Calu3 (cell line): ENCODE results near the gene USP16. TPM values are rescaled to one million over a fixed set of nuclear protein-coding genes. Genes with fewer than 3 reads are reported as not detected.

ENCODE experiments used
- BruUV-seq: library from RNA; stranded (reverse); fragments of 400-500 nt; replicated peaks from 2 replicates; lab custom pipeline; 2021; lab: Mats Ljungman, UMichigan
- CTCF ChIA-PET: fragments of 300-600 bp; sonication (Branson Sonifier 250); formaldehyde crosslinking; loops from one replicate; lab custom pipeline; 2022; ENCODE audit warnings: antibody characterized with exemption; lab: Charles Lee
- DNase-seq: peaks from one replicate; pipeline ENCODE4 v3.0.0; 2022
- H3K27ac Mint-ChIP-seq: one replicate; pipeline ENCODE4 v1.8.0; 2022; ENCODE audit warnings: mixed read lengths; ENCODE audit not compliant: unreplicated experiment
- H3K27me3 Mint-ChIP-seq: one replicate; pipeline ENCODE4 v1.8.0; 2022; ENCODE audit warnings: mixed read lengths; ENCODE audit not compliant: unreplicated experiment
- H3K36me3 Mint-ChIP-seq: one replicate; pipeline ENCODE4 v1.8.0; 2022; ENCODE audit warnings: mild to moderate bottlenecking, moderate library complexity, mixed read lengths; ENCODE audit not compliant: insufficient read depth, unreplicated experiment
- H3K4me1 Mint-ChIP-seq: one replicate; pipeline ENCODE4 v1.8.0; 2022; ENCODE audit warnings: mild to moderate bottlenecking, low read depth, mixed read lengths; ENCODE audit not compliant: unreplicated experiment
- H3K4me3 Mint-ChIP-seq: one replicate; pipeline ENCODE4 v1.8.0; 2022; ENCODE audit warnings: mild to moderate bottlenecking, low read depth, moderate library complexity, mixed read lengths; ENCODE audit not compliant: unreplicated experiment
- H3K9me3 Mint-ChIP-seq: one replicate; pipeline ENCODE4 v1.8.0; 2022; ENCODE audit warnings: low read depth, mixed read lengths; ENCODE audit not compliant: unreplicated experiment
- intact Hi-C: fragments of 100-400 bp; cut with micrococcal nuclease; formaldehyde crosslinking; loops from one replicate; pipeline ENCODE4 v1.10.0; 2022; ENCODE audit not compliant: unreplicated experiment
- total RNA-seq: library from RNA; stranded (reverse); gene quantifications from 2 replicates; pipeline ENCODE4 v1.2.3, GENCODE V29; 2022
- TF ChIP-seq, protein P1 (sequence below): fragments of 200-600 bp; IDR thresholded peaks from one replicate; pipeline ENCODE4 v1.8.0; 2022; ENCODE audit warnings: antibody characterized with exemption; ENCODE audit not compliant: unreplicated experiment

The USP16 gene
- total RNA-seq, 1 experiment from 2014 or later = 21.7 TPM

DNA sequence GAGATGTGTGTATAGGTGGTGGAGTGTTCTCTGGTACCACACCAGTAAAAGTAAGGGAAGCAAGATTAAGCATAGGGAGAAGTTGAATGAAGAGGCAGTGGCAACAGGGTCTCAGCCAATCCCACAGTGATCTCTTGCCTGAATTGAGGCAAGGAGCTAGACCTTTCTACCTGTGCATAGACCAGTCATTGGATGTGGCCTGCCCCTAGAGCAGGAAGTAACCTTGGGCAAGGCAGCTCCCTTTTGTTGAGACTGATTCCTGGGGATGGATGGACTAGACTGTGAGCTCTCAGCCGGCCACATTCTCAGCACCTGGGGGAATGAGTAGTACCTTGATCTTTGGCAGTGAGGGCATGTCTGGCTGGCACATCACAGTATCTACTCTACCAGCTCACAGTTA, 6.4 kb downstream of the USP16 start:
- TF ChIP-seq, protein P1, sequence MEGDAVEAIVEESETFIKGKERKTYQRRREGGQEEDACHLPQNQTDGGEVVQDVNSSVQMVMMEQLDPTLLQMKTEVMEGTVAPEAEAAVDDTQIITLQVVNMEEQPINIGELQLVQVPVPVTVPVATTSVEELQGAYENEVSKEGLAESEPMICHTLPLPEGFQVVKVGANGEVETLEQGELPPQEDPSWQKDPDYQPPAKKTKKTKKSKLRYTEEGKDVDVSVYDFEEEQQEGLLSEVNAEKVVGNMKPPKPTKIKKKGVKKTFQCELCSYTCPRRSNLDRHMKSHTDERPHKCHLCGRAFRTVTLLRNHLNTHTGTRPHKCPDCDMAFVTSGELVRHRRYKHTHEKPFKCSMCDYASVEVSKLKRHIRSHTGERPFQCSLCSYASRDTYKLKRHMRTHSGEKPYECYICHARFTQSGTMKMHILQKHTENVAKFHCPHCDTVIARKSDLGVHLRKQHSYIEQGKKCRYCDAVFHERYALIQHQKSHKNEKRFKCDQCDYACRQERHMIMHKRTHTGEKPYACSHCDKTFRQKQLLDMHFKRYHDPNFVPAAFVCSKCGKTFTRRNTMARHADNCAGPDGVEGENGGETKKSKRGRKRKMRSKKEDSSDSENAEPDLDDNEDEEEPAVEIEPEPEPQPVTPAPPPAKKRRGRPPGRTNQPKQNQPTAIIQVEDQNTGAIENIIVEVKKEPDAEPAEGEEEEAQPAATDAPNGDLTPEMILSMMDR = no peak
- intact Hi-C loops = no loop called here
- Mint-ChIP-seq H3K4me3 (no peak overlapping the region), H3K9me3 (no peaks in the 10 kb centered on the region), H3K4me1 (peaks cover 3% of the 10 kb centered on the region), H3K27ac (no peak overlapping the region), H3K27me3 (no peaks in the 10 kb centered on the region), H3K36me3 (peaks cover 12% of the 10 kb centered on the region)
- DNase-seq = no peak
- CTCF ChIA-PET = no interaction called here
- BruUV-seq = no TSS peak

DNA sequence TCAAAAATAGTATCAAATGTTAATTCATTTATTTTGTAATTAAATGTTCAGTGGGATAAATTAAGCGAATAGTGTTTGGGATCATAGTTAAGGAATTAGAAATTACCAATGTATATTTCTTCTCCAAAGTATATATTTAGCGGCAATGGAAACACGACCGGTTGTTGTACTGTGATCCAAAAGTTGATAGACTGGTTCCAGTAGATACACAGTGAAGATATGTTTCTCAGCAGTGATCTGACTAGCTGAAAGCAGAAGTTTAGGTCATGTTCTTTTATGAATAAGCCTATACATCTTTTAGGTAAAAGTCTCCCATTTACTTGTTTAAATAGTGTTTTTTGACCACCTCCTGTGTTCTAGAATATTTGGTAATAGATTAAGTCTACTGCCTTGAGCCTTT, 8.8 kb downstream of the USP16 start:
- no peak for DNase-seq
- Mint-ChIP-seq H3K9me3 (no peaks in the 10 kb centered on the region), H3K27ac (no peak overlapping the region), H3K4me1 (no peaks in the 10 kb centered on the region), H3K36me3 (peaks cover 14% of the 10 kb centered on the region), H3K4me3 (no peak overlapping the region), H3K27me3 (no peaks in the 10 kb centered on the region)
- TF ChIP-seq, protein P1 = no peak
- intact Hi-C loops = no loop called here
- BruUV-seq = no TSS peak
- CTCF ChIA-PET = no interaction called here

DNA sequence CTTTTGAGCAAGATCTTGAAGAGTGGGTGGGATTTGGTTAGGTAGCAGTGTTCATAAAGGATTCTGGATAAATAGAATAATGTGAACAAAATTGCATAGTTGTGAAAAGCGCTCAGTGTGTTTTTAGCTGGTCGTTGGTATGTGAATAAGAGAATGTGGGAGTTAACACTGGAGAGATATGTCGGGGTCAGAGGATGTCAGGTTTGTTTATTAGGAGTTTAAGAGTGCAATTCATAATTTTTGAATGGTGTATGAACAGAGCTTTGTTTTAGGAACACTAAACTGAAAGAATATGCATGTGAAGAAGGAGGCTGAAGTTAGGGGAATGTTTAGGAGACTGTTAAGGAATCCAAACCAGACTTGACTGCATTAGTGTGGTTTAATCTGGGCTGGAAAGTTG, 9.4 kb downstream of the USP16 start:
- CTCF ChIA-PET = no interaction called here
- Mint-ChIP-seq H3K4me3 (no peak overlapping the region), H3K4me1 (no peaks in the 10 kb centered on the region), H3K27me3 (no peaks in the 10 kb centered on the region), H3K27ac (no peak overlapping the region), H3K36me3 (peaks cover 11% of the 10 kb centered on the region), H3K9me3 (no peaks in the 10 kb centered on the region)
- intact Hi-C loops = no loop called here
- no peak for DNase-seq
- BruUV-seq = no TSS peak
- TF ChIP-seq, protein P1 = no peak

DNA sequence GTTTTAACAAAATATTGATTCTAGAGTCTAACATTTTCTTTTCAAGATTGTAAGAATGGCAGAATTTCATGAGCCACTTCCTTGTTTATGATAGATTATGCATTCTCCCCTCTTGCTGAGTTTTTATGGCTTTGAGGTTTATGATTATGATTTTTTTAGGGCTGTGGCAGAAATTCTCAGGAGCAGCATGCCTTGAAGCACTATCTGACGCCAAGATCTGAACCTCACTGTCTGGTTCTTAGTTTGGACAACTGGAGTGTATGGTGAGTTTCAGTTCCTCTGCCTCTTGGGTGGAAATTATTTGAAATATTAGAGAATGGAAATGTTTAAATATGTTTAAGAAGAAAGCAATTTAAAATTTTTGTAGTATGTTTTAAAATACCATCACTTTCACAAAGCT, 10.2 kb downstream of the USP16 start:
- Mint-ChIP-seq H3K9me3 (no peaks in the 10 kb centered on the region), H3K27me3 (no peaks in the 10 kb centered on the region), H3K27ac (no peak overlapping the region), H3K4me3 (no peak overlapping the region), H3K36me3 (peaks cover 11% of the 10 kb centered on the region), H3K4me1 (no peaks in the 10 kb centered on the region)
- CTCF ChIA-PET = no interaction called here
- TF ChIP-seq, protein P1 = no peak
- BruUV-seq = no TSS peak
- DNase-seq = no peak
- intact Hi-C loops = no loop called here
